GM18951 (cell line): Measurements from ENCODE around the gene CD7.

Experiments used
- POLR2A ChIP-seq: IDR thresholded peaks from 4 replicates; pipeline ENCODE4 v1.6.1; 2011; ENCODE audit warnings: mild to moderate bottlenecking; ENCODE audit not compliant: insufficient read length, insufficient read depth; ENCODE audit errors: extremely low read depth
- in situ Hi-C: fragments of 300-500 bp; cut with MboI; formaldehyde crosslinking; loops from one replicate; pipeline ENCODE4 v1.12.0; 2022; ENCODE audit warnings: low sequenced_read_pairs, mixed read lengths, inconsistent platforms; ENCODE audit not compliant: unreplicated experiment

The CD7 gene

DNA sequence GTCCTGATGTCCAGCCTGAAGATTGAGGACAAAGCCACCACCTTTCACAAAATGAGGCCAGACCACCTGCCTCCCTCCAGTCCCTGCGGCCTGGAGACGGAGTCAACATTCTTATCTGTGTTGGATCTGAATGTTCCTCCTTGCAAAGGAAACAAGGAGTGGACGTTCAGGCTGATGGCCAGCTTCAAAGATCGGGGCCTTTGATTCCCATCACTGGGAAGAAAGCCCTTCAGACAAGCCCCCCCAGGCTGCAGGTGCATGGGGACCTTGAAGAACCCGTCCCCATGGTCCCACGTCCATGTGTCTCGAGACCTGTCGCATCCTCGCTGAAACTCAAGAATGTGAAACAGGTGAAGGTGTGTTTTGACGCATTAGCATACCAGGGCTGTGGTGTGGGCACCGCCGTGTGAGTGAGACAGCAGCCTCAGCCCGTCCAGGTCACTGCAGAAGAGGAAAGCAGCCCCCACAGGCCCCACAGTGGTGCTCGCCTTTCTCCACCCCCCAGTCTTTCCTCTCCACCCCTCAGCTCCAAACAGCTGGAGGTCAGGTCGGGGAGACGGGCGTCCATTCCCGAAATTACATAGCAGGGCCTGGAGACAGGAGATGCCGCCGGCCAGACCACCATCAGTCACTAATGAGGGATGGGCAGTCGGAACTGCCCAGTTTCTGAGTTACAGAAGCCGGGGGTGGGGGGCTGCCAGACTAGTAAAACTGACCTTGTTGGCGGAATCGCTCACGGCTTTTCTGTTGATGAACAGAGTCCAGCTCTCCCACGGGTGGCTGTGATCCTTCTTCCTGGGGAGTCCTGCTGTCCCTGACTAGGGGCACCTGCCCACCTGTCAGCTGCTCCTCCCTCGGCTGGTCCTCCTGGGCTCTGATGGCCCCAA is 43.0 kb downstream of the CD7 start:
- no peak for TF ChIP-seq POLR2A
- in situ Hi-C loops: no loop called here

- in situ Hi-C loops: no loop called here
Observed at GRCh38 chr17:82273327-82274133, 43.9 kb downstream of the CD7 start, which contains the start of gene CSNK1D. Gene CSNK1D, minus strand, starts transcription at chr17:82273700. Its CDS starts 319 bp downstream, at chr17:82273381.

DNA sequence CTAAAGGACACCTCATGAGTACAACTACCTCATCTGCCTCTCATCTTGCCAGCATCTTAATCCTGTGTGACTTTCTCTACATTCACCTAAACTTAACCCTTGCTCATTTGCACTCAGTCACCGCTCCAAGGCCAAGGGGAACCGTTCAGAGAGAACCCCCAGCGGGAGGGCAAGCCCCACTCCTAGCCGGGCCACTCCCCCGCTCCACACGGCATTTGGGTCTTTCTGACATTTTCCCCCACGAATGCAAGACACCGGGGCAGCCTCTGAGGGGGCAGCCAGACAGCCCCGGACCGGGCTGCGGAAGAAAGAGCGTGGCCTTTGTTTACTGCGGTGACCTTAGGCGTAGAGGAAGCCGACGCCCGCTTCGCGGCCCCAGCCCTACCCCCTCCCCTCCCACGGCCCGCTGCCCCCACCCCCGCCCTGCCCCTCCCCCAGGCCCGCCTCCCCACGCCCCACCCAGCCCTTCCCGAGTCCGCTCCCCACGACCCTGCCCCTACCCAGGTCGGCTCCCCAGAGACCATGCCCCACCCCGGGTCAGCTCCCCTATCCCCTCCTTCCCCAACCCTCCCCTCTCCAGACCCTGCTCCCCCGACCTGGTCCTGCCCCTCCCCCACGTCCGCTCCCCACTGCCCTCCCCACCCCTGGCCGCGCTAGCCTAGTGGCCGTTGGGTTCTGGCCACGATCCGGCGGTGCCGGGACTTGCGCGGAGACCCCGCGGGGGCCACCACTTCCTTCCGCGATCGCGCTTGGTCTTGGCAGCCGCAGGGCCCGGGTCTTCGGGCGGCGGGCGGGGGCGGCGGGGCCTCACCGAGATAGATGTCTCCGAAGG is 44.7 kb downstream of the CD7 start:
- in situ Hi-C loops: no loop called here

More at GRCh38 chr17:82273327-82274133, 43.9 kb downstream of the CD7 start, which contains the start of gene CSNK1D:
- TF ChIP-seq POLR2A: peak; percentile 78

DNA sequence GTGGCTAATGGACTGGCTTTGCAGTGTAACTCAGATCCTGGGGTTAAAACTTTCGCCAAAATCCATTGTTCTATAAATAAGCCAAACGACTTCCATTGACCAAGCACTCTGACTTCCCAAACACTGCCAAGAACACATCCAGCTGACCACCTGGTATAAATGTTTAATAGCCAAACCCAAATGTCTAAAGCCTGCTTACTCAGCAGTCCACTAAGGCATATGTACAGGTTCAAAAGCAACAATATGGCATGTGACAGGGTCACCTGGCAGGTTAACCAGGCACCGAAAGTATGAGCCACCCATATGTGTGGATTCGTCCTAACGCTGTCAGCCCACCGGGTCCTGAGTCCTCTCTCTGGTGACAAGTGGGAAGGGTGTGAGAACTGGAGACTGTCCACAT is 46.0 kb downstream of the CD7 start:
- in situ Hi-C loops: no loop called here
- no peak for TF ChIP-seq POLR2A

More for the DNA sequence above, 44.7 kb downstream of the CD7 start:
- TF ChIP-seq POLR2A: no peak

DNA sequence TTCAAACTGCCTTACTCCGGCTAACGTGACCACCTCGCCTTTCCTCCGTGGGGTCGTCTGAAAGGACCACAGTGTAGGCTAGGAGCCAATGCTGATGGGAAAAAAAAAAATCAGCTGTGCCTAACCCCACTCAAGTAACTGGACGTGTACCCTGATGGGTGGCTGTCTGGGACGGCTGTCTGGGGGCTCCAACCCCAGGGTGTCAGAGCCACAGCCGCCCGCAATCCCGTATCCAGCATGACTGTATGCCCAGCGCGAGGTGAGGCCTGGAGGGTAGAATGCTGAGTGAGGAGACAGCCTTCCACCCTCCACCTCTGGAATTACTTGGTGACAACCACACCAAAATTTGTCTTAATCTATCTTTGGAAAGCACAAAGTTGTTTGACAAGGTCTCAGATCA is 46.8 kb downstream of the CD7 start:
- no peak for TF ChIP-seq POLR2A
- in situ Hi-C loops: no loop called here

DNA sequence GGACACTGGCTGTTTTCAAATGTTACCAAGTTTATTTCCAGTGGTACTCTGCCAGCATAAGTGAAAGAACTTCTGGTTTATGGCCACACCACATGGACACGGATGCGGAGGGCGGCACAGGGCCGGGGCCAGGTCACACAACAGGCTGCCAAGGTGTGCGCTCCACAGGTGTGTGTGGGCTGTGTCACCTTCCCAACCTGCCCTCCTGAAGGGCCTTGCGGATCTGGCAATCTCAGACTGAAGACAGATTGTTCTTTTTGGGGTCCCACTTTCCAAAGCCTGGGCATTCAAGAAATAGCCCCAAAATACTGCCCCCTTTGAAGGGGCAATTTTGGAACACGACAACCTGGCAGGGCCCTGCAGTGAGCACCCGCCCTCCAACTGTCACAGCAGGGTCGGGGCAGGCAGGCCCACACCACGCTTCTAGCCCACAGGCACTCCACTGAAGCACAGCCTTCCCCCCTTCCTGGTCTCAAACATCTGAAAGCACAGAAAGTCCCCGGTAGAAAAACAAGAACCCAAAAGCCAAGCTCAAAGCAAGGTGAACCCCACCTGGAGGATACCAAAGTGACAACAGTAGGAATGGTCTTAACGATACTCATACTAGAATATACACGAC is 47.4 kb downstream of the CD7 start:
- in situ Hi-C loops: no loop called here

GRCh38 chr17:82269138-82269881 is 48.1 kb downstream of the CD7 start:
- in situ Hi-C loops: no loop called here
- TF ChIP-seq POLR2A: no peak

More for the DNA sequence above, 47.4 kb downstream of the CD7 start:
- TF ChIP-seq POLR2A: no peak

DNA sequence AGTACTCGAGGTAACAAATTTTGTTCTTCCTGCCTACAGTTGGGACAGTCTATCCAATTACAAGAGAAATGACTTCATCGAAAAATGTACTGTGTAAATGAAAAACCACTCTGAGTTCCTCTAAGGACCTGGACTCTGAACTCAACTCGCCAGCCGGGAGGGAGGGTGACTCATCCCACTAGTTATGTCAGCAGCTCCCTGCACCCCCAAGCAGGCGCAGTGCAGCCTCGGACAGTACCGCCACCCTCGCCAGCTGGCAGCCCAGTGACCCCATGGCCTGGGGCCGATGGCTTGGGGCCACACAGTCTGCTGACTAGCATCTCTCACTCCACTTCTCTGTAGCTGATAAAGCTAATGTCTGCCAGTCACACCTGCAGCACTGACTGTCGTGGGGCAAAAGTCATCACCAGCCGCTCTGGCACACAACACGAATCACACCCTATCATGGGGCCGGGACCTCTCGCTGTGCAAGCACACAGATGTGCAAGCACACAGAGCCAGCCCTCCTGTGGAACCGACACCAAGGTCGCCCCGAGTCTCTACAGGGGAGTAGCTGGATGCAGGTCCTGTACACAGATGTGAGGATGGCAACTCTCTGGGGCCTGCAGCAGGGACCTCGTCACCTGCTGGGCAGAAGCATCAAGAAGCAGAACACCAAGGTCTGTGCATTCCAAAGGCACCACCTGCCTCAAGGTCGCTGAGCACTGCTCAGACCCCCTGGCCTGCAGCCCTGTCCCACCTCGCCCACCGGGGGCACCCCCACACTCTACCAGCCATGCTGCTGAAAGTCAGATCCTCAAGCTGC is 49.6 kb downstream of the CD7 start:
- in situ Hi-C loops: no loop called here
- no peak for TF ChIP-seq POLR2A

DNA sequence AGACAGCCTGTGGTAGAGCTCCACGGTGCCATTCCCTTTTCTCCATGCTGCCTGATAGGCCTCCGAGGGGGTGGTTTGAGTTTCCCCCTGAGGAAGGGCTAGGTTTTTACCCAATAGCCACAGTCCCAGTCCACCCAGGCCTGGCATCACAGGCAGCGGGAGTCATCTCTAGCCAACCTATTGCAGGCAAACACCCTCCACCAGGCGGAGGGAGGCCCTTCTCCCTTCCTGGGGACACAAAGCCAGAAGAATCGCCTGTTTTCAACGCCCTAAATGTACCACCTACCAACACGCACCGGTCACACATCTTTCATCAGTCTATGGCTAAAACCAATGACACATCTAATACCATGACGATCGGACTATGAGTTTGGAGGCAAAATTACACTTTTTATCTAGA is 51.3 kb downstream of the CD7 start:
- no peak for TF ChIP-seq POLR2A
- in situ Hi-C loops: no loop called here
